Stomach smooth muscle (tissue), 2 donors: ENCODE results near the gene PTH2R.
"Not testable (repeated sequence)": the region's sequence is repeated elsewhere in the genome, so short reads cannot be mapped to it uniquely, and the experiment has no call there.

Experiments used
- H3K27ac ChIP-seq: one replicate; pipeline ENCODE4 v1.7.0; 2013; ENCODE audit warnings: mild to moderate bottlenecking, low read length, inconsistent platforms
- H3K27me3 ChIP-seq, 2 donors: one replicate each; pipeline ENCODE4 v1.7.0; 2013; ENCODE audit warnings: low read length in 2 of 2; ENCODE audit not compliant: insufficient read depth in 2 of 2, control insufficient read depth in 1 of 2
- H3K36me3 ChIP-seq, 2 donors: one replicate each; pipeline ENCODE4 v1.7.0; 2013; ENCODE audit warnings: low read length in 2 of 2; ENCODE audit not compliant: control insufficient read depth in 2 of 2, insufficient read depth in 2 of 2
- H3K4me1 ChIP-seq: one replicate; pipeline ENCODE4 v1.7.0; 2013; ENCODE audit warnings: low read length; ENCODE audit not compliant: control insufficient read depth, insufficient read depth
- H3K4me3 ChIP-seq, 2 donors: one replicate each; pipeline ENCODE4 v1.7.0; 2013; ENCODE audit warnings: low read length in 2 of 2
- H3K9ac ChIP-seq, 2 donors: one replicate each; pipeline ENCODE4 v1.7.0; 2013; ENCODE audit warnings: low read length in 2 of 2, mild to moderate bottlenecking in 1 of 2
- H3K9me3 ChIP-seq, 2 donors: one replicate each; pipeline ENCODE4 v1.7.0; 2013; ENCODE audit warnings: low read length in 2 of 2; ENCODE audit not compliant: control insufficient read depth in 2 of 2
- donor health status: healthy.
- donor health status: Pancreatic carcinoma.

PTH2R gene

GRCh38 chr2:208370881-208371633 is 35.5 kb upstream of the PTH2R start:
- Histone ChIP-seq H3K27me3 (no peaks in the 10 kb centered on the region), H3K9ac (no peak overlapping the region), H3K4me3 (no peak overlapping the region), H3K27ac (no peak overlapping the region), H3K36me3 (no peaks in the 10 kb centered on the region), H3K4me1 (no peaks in the 10 kb centered on the region), H3K9me3 (no peaks in the 10 kb centered on the region)

- H3K9ac ChIP-seq: no peak overlapping the region
- H3K27me3 ChIP-seq: no peaks in the 10 kb centered on the region
- H3K4me1 ChIP-seq: no peaks in the 10 kb centered on the region
- no peaks in the 10 kb centered on the region for H3K36me3 ChIP-seq
- H3K27ac ChIP-seq: no peak overlapping the region
- H3K9me3 ChIP-seq: no peaks in the 10 kb centered on the region
- no peak overlapping the region for H3K4me3 ChIP-seq
These were observed 35.0 kb upstream of the PTH2R start for GRCh38 chr2:208371634-208371935.

GRCh38 chr2:208373460-208374089 is 33.0 kb upstream of the PTH2R start:
- H3K9ac ChIP-seq: no peak overlapping the region
- H3K9me3 ChIP-seq: no peaks in the 10 kb centered on the region
- H3K36me3 ChIP-seq: no peaks in the 10 kb centered on the region
- H3K27me3 ChIP-seq: no peaks in the 10 kb centered on the region
- no peak overlapping the region for H3K4me3 ChIP-seq
- H3K27ac ChIP-seq: no peak overlapping the region
- H3K4me1 ChIP-seq: no peaks in the 10 kb centered on the region

- Histone ChIP-seq H3K4me1 (no peaks in the 10 kb centered on the region), H3K9ac (no peak overlapping the region), H3K36me3 (no peaks in the 10 kb centered on the region), H3K27ac (no peak overlapping the region), H3K4me3 (no peak overlapping the region), H3K27me3 (no peaks in the 10 kb centered on the region), H3K9me3 (no peaks in the 10 kb centered on the region)
These were observed 31.0 kb upstream of the PTH2R start for GRCh38 chr2:208375491-208376068.

GRCh38 chr2:208377344-208377860 is 29.2 kb upstream of the PTH2R start:
- H3K9ac ChIP-seq, H3K27ac ChIP-seq, H3K9me3 ChIP-seq, H3K4me3 ChIP-seq, H3K36me3 ChIP-seq, H3K27me3 ChIP-seq, H3K4me1 ChIP-seq: not testable (repeated sequence)

GRCh38 chr2:208379192-208379591 is 27.4 kb upstream of the PTH2R start:
- Histone ChIP-seq H3K36me3 (no peaks in the 10 kb centered on the region), H3K4me3 (no peak overlapping the region), H3K4me1 (no peaks in the 10 kb centered on the region), H3K9me3 (no peaks in the 10 kb centered on the region), H3K9ac (no peak overlapping the region), H3K27ac (no peak overlapping the region), H3K27me3 (peaks cover 0 to 6% of the 10 kb centered on the region in 2 donors)

- no peak overlapping the region for H3K4me3 ChIP-seq
- H3K27me3 ChIP-seq: peaks cover 0 to 6% of the 10 kb centered on the region in 2 donors
- no peak overlapping the region for H3K27ac ChIP-seq
- H3K36me3 ChIP-seq: no peaks in the 10 kb centered on the region
- no peaks in the 10 kb centered on the region for H3K4me1 ChIP-seq
- H3K9me3 ChIP-seq: no peaks in the 10 kb centered on the region
- H3K9ac ChIP-seq: no peak overlapping the region
These were observed 22.0 kb upstream of the PTH2R start for GRCh38 chr2:208384637-208385036.

- no peaks in the 10 kb centered on the region for H3K9me3 ChIP-seq
- H3K27me3 ChIP-seq: peaks cover 0 to 6% of the 10 kb centered on the region in 2 donors
- H3K4me1 ChIP-seq: no peaks in the 10 kb centered on the region
- H3K4me3 ChIP-seq: no peak overlapping the region
- no peak overlapping the region for H3K9ac ChIP-seq
- no peaks in the 10 kb centered on the region for H3K36me3 ChIP-seq
- no peak overlapping the region for H3K27ac ChIP-seq
These were observed 20.1 kb upstream of the PTH2R start for GRCh38 chr2:208386541-208386940.

GRCh38 chr2:208389940-208390339 is 16.7 kb upstream of the PTH2R start:
- no peak overlapping the region for H3K9ac ChIP-seq
- H3K36me3 ChIP-seq: no peaks in the 10 kb centered on the region
- H3K4me1 ChIP-seq: no peaks in the 10 kb centered on the region
- H3K27me3 ChIP-seq: no peaks in the 10 kb centered on the region
- H3K4me3 ChIP-seq: no peak overlapping the region
- H3K27ac ChIP-seq: no peak overlapping the region
- peaks cover 0 to 3% of the 10 kb centered on the region in 2 donors for H3K9me3 ChIP-seq

GRCh38 chr2:208392300-208392699 is 14.3 kb upstream of the PTH2R start:
- Histone ChIP-seq H3K4me3 (no peak overlapping the region), H3K27ac (no peak overlapping the region), H3K36me3 (no peaks in the 10 kb centered on the region), H3K9ac (no peak overlapping the region), H3K27me3 (no peaks in the 10 kb centered on the region), H3K4me1 (no peaks in the 10 kb centered on the region), H3K9me3 (peaks cover 0 to 3% of the 10 kb centered on the region in 2 donors)

GRCh38 chr2:208396796-208397195 is 9.8 kb upstream of the PTH2R start:
- H3K9ac ChIP-seq, H3K27ac ChIP-seq, H3K4me3 ChIP-seq, H3K27me3 ChIP-seq, H3K36me3 ChIP-seq, H3K4me1 ChIP-seq, H3K9me3 ChIP-seq: not testable (repeated sequence)
